H1 (cell line): ENCODE measurements around the gene GPC6. TPM values are rescaled to one million over a fixed set of nuclear protein-coding genes. Genes with fewer than 3 reads are reported as not detected.

Experiments used
- CTCF ChIA-PET: fragments of 300-600 bp; sonication (Branson Sonifier 250); formaldehyde crosslinking; loops from one replicate; lab custom pipeline; 2021; ENCODE audit not compliant: partially characterized antibody; lab: Charles Lee
- POLR2A ChIA-PET: fragments of 300-600 bp; sonication (Branson Sonifier 250); formaldehyde crosslinking; loops from one replicate; lab custom pipeline; 2021; ENCODE audit warnings: inconsistent platforms; ENCODE audit not compliant: partially characterized antibody; lab: Charles Lee
- DNase-seq, 2 experiments: peaks; one replicate each; pipeline versions ENCODE4 v3.0.0 to v3.0.0-alpha.2; 2010 to 2022; ENCODE audit warnings: low spot score in 2 of 2, low read depth in 1 of 2, mixed read lengths in 1 of 2
- FAIRE-seq: peaks from 2 replicates; lab custom pipeline; 2011; peaks lifted over from hg19 to GRCh38; lab: Jason Lieb, UNC
- H2AFZ ChIP-seq: 2 replicates; pipeline ENCODE4 v1.8.1; 2012; ENCODE audit warnings: low read length, inconsistent platforms
- H2AK5ac ChIP-seq: 2 replicates; pipeline ENCODE4 v1.6.1; 2013; ENCODE audit warnings: low read depth, low read length
- H2BK120ac ChIP-seq: replicated peaks from 2 replicates; pipeline ENCODE3; 2013; ENCODE audit warnings: low read depth, low read length, inconsistent platforms
- H2BK12ac ChIP-seq: 2 replicates; pipeline ENCODE4 v1.6.1; 2013; ENCODE audit warnings: low read depth, low read length
- H2BK15ac ChIP-seq: 2 replicates; pipeline ENCODE4 v1.6.1; 2013; ENCODE audit warnings: low read length
- H2BK20ac ChIP-seq: 2 replicates; pipeline ENCODE4 v1.6.1; 2013; ENCODE audit warnings: low read length
- H2BK5ac ChIP-seq: 2 replicates; pipeline ENCODE4 v1.6.1; 2013; ENCODE audit warnings: low read depth, low read length
- H3K14ac ChIP-seq: 2 replicates; pipeline ENCODE4 v1.6.1; 2013; ENCODE audit warnings: inconsistent platforms; ENCODE audit not compliant: insufficient read length
- H3K18ac ChIP-seq: 2 replicates; pipeline ENCODE4 v1.6.1; 2013; ENCODE audit warnings: low read length; ENCODE audit errors: extremely low read depth
- H3K23ac ChIP-seq: 2 replicates; pipeline ENCODE4 v1.6.1; 2013; ENCODE audit warnings: inconsistent platforms; ENCODE audit not compliant: insufficient read length
- H3K23me2 ChIP-seq: 2 replicates; pipeline ENCODE4 v1.6.1; 2013; ENCODE audit warnings: low read depth, low read length
- H3K27ac ChIP-seq: 2 replicates; pipeline ENCODE4 v1.6.1; 2011; ENCODE audit warnings: low read depth, low read length, inconsistent platforms
- H3K27me3 ChIP-seq, 4 experiments: replicated peaks in 1 of 4; 1 replicate in 1 of 4; 2 replicates in 3 of 4; pipeline versions ENCODE4 v1.6.1 to v1.8.1; 2011 to 2013; ENCODE audit warnings: low read length in 3 of 4, mild to moderate bottlenecking in 3 of 4, inconsistent platforms in 2 of 4, mixed read lengths in 2 of 4, moderate library complexity in 1 of 4; ENCODE audit not compliant: control insufficient read depth in 3 of 4, insufficient read depth in 3 of 4; ENCODE audit errors: extremely low read depth in 1 of 4
- H3K36me3 ChIP-seq, 4 experiments: 2 replicates each; pipeline versions ENCODE4 v1.6.1 to v1.8.1; 2011 to 2013; ENCODE audit warnings: mild to moderate bottlenecking in 4 of 4, low read length in 3 of 4, moderate library complexity in 2 of 4, control low read depth in 1 of 4, inconsistent platforms in 1 of 4; ENCODE audit not compliant: insufficient read depth in 4 of 4, control insufficient read depth in 2 of 4
- H3K4ac ChIP-seq: replicated peaks from 2 replicates; pipeline ENCODE3; 2013; ENCODE audit warnings: low read length, low read depth, mixed read lengths, inconsistent platforms; ENCODE audit not compliant: insufficient read length
- H3K4me1 ChIP-seq, 4 experiments: replicated peaks in 1 of 4; 1 replicate in 1 of 4; 2 replicates in 3 of 4; pipeline versions ENCODE4 v1.6.1 to v1.8.1; 2011 to 2013; ENCODE audit warnings: low read length in 3 of 4, inconsistent platforms in 2 of 4, mixed read lengths in 1 of 4; ENCODE audit not compliant: insufficient read depth in 4 of 4, control insufficient read depth in 3 of 4
- H3K4me2 ChIP-seq, 2 experiments: 2 replicates each; pipeline versions ENCODE4 v1.6.1 to v1.8.1; 2011 to 2013; ENCODE audit warnings: low read depth in 2 of 2, low read length in 2 of 2, control low read depth in 1 of 2, inconsistent platforms in 1 of 2, mild to moderate bottlenecking in 1 of 2; ENCODE audit not compliant: insufficient read depth in 1 of 2
- H3K4me3 ChIP-seq, 4 experiments: fragments of 200-600, 300-600 bp in 1 of 4; sonication (generic), shearing (Covaris generic), sonication (Bioruptor Twin) in 1 of 4; 2 replicates each; pipeline versions ENCODE4 v1.5.1 to v1.8.1; 2011 to 2016; ENCODE audit warnings: low read length in 4 of 4, low read depth in 3 of 4, control low read depth in 2 of 4, inconsistent platforms in 2 of 4, mild to moderate bottlenecking in 2 of 4, mixed read lengths in 1 of 4, moderate library complexity in 1 of 4; ENCODE audit not compliant: insufficient read depth in 2 of 4; ENCODE audit errors: extremely low read depth in 1 of 4
- H3K56ac ChIP-seq: replicated peaks from 2 replicates; pipeline ENCODE3; 2013; ENCODE audit warnings: low read depth, mild to moderate bottlenecking, mixed read lengths, low read length, inconsistent platforms; ENCODE audit not compliant: insufficient read length
- H3K79me1 ChIP-seq: 2 replicates; pipeline ENCODE4 v1.6.1; 2013; ENCODE audit warnings: low read depth, low read length, control low read depth
- H3K79me2 ChIP-seq, 2 experiments: 2 replicates each; pipeline versions ENCODE4 v1.6.1 to v1.8.1; 2012 to 2013; ENCODE audit warnings: low read length in 2 of 2, mild to moderate bottlenecking in 2 of 2, inconsistent platforms in 1 of 2; ENCODE audit not compliant: insufficient read depth in 2 of 2, control insufficient read depth in 1 of 2
- H3K9ac ChIP-seq, 4 experiments: replicated peaks in 1 of 4; 1 replicate in 1 of 4; 2 replicates in 3 of 4; pipeline versions ENCODE4 v1.6.1 to v1.8.1; 2011 to 2013; ENCODE audit warnings: low read depth in 3 of 4, low read length in 3 of 4, control low read depth in 2 of 4, mild to moderate bottlenecking in 2 of 4, moderate library complexity in 2 of 4, inconsistent platforms in 1 of 4; ENCODE audit errors: extremely low read depth in 1 of 4
- H3K9me3 ChIP-seq, 2 experiments: 2 replicates each; pipeline versions ENCODE4 v1.6.1 to v1.8.1; 2012 to 2013; ENCODE audit warnings: mild to moderate bottlenecking in 2 of 2, moderate library complexity in 2 of 2, control low read depth in 1 of 2, inconsistent platforms in 1 of 2, low read depth in 1 of 2, low read length in 1 of 2, mixed read lengths in 1 of 2; ENCODE audit not compliant: insufficient read depth in 2 of 2
- H4K20me1 ChIP-seq, 2 experiments: replicated peaks in 1 of 2; 2 replicates each; pipeline versions ENCODE3 to v1.8.1; 2011 to 2013; ENCODE audit warnings: inconsistent platforms in 2 of 2, low read length in 2 of 2, mild to moderate bottlenecking in 1 of 2; ENCODE audit not compliant: insufficient read depth in 2 of 2, control insufficient read depth in 1 of 2
- H4K5ac ChIP-seq: 2 replicates; pipeline ENCODE4 v1.6.1; 2013; ENCODE audit warnings: low read length, low read depth, mixed read lengths, inconsistent platforms; ENCODE audit not compliant: insufficient read length
- H4K8ac ChIP-seq: 2 replicates; pipeline ENCODE4 v1.8.0; 2013; ENCODE audit warnings: mild to moderate bottlenecking, moderate library complexity, low read length, inconsistent platforms; ENCODE audit not compliant: insufficient read depth; ENCODE audit errors: extremely low read depth
- H4K91ac ChIP-seq: replicated peaks from 2 replicates; pipeline ENCODE3; 2013; ENCODE audit warnings: low read length, mixed read lengths, inconsistent platforms; ENCODE audit not compliant: insufficient read length
- BACH1 ChIP-seq: IDR thresholded peaks from 2 replicates; pipeline ENCODE4 v1.6.1; 2012; ENCODE audit warnings: low read length, improper control_type of control experiment
- CHD2 ChIP-seq: IDR thresholded peaks from 2 replicates; pipeline ENCODE4 v1.6.1; 2012; ENCODE audit warnings: low read length, improper control_type of control experiment
- CTCF ChIP-seq, 3 experiments: IDR thresholded peaks; 1 replicate in 2 of 3; 2 replicates in 1 of 3; pipeline versions ENCODE4 v1.5.1 to v1.6.1; 2011; ENCODE audit warnings: low read length in 3 of 3, mild to moderate bottlenecking in 3 of 3, inconsistent platforms in 2 of 3, low read depth in 1 of 3, moderate library complexity in 1 of 3; ENCODE audit not compliant: insufficient read depth in 1 of 3; ENCODE audit errors: control extremely low read depth in 1 of 3
- GTF2F1 ChIP-seq: IDR thresholded peaks from 2 replicates; pipeline ENCODE4 v1.6.1; 2012; ENCODE audit warnings: low read depth, low read length, improper control_type of control experiment, borderline replicate concordance
- JUN ChIP-seq: IDR thresholded peaks from 2 replicates; pipeline ENCODE4 v1.6.1; 2011; ENCODE audit warnings: low read depth, mild to moderate bottlenecking, improper control_type of control experiment, low read length
- JUND ChIP-seq: IDR thresholded peaks from 2 replicates; pipeline ENCODE4 v1.6.1; 2011; ENCODE audit warnings: mild to moderate bottlenecking, improper control_type of control experiment, low read length
- NANOG ChIP-seq: IDR thresholded peaks from 2 replicates; pipeline ENCODE4 v1.6.1; 2011; ENCODE audit warnings: low read length, low read depth, mild to moderate bottlenecking, inconsistent platforms; ENCODE audit not compliant: insufficient read depth, poor library complexity, severe bottlenecking
- POLR2AphosphoS5 ChIP-seq: IDR thresholded peaks from 2 replicates; pipeline ENCODE4 v1.6.1; 2011; ENCODE audit warnings: low read depth, low read length
- POU5F1 ChIP-seq: IDR thresholded peaks from 2 replicates; pipeline ENCODE4 v1.6.1; 2011; ENCODE audit warnings: low read depth, mild to moderate bottlenecking, low read length, moderate library complexity
- SIN3A ChIP-seq, 2 experiments: IDR thresholded peaks in 1 of 2; conservative IDR thresholded peaks in 1 of 2; 2 replicates each; pipeline ENCODE4 v1.6.1; 2011 to 2012; ENCODE audit warnings: low read length in 2 of 2, improper control_type of control experiment in 1 of 2, low read depth in 1 of 2, mild to moderate bottlenecking in 1 of 2
- SP4 ChIP-seq: IDR thresholded peaks from 2 replicates; pipeline ENCODE4 v1.6.1; 2012; ENCODE audit warnings: low read length, inconsistent platforms
- SUZ12 ChIP-seq: fragments of 200-600 bp; sonication (generic); IDR thresholded peaks from 2 replicates; pipeline ENCODE4 v1.6.1; 2012; ENCODE audit warnings: mild to moderate bottlenecking, inconsistent platforms, low read length, moderate library complexity, mixed read lengths
- TAF1 ChIP-seq: IDR thresholded peaks from 2 replicates; pipeline ENCODE4 v1.6.1; 2011; ENCODE audit warnings: mild to moderate bottlenecking, low read depth, low read length
- WGBS, 2 experiments: shearing (Covaris generic) in 1 of 2; methylation state at CpG; one replicate each; pipeline versions ENCODE4 v1.1.6 to v1.1.7; 2013 to 2015; ENCODE audit warnings: low lambda C conversion rate in 2 of 2, mixed read lengths in 2 of 2, inconsistent platforms in 1 of 2, low coverage in 1 of 2, missing lambda C conversion rate in 1 of 2; ENCODE audit not compliant: insufficient replicate concordance in 2 of 2, insufficient coverage in 1 of 2, insufficient read length in 1 of 2; ENCODE audit errors: extremely low coverage in 1 of 2, missing lambda C conversion rate in 1 of 2; 5-methylcytosine and 5-hydroxymethylcytosine counted together
- polyA plus RNA-seq, 7 experiments: library from polyadenylated mRNA; depleted of rRNA in 3 of 7; stranded (reverse) in 5 of 7; unstranded in 2 of 7; fragments of >200 nt in 5 of 7; fragments of 200-250 nt in 2 of 7; gene quantifications; 1 replicate in 5 of 7; 2 replicates in 1 of 7; 4 replicates in 1 of 7; pipeline versions ENCODE4 v1.2.1 to v1.2.3, GENCODE V29; 2011 to 2013; ENCODE audit warnings: missing spikeins in 2 of 7, mixed read lengths in 2 of 7
- total RNA-seq: library from RNA; stranded (reverse); fragmentation: NEBNext Ultra II Directional; extraction: Animal tissue kit (Norgen Biotek cat#: 25700); gene quantifications from 2 replicates; pipeline ENCODE4 v1.2.1, GENCODE V29; 2021

Gene GPC6
- total and polyA plus RNA-seq, 2 of the 8 experiments (the other 6 are each of a cell fraction or from before 2014, with no cell fraction given): 5.4 to 12.0 TPM

- FAIRE-seq (no peak), DNase-seq (no peak)
- no peaks in the 10 kb centered on the region for H3K23me2 ChIP-seq
- no peak overlapping the region for H3K27ac ChIP-seq
- H3K56ac ChIP-seq: no peak overlapping the region
- H3K9ac ChIP-seq: no peak overlapping the region
- no peaks in the 10 kb centered on the region for H4K20me1 ChIP-seq
- H3K4me2 ChIP-seq: no peak overlapping the region
- H3K9me3 ChIP-seq: no peaks in the 10 kb centered on the region
- H2BK20ac ChIP-seq: no peak overlapping the region
- no peak overlapping the region for H4K5ac ChIP-seq
- no peak overlapping the region for H3K18ac ChIP-seq
- H4K91ac ChIP-seq: no peak overlapping the region
- H2BK5ac ChIP-seq: no peak overlapping the region
- no peak overlapping the region for H2AFZ ChIP-seq
- no peaks in the 10 kb centered on the region for H3K27me3 ChIP-seq
- H3K4me3 ChIP-seq: no peak overlapping the region
- POLR2A ChIA-PET: no interaction called here
- no peak overlapping the region for H2AK5ac ChIP-seq
- CTCF ChIA-PET: no interaction called here
- H2BK120ac ChIP-seq: no peak overlapping the region
- no peak overlapping the region for H2BK15ac ChIP-seq
- no peak overlapping the region for H4K8ac ChIP-seq
- no peak overlapping the region for H3K14ac ChIP-seq
- no peaks in the 10 kb centered on the region for H3K36me3 ChIP-seq
- no peak overlapping the region for H3K23ac ChIP-seq
- H2BK12ac ChIP-seq: no peak overlapping the region
- peaks cover 0 to 2% (median 0%) of the 10 kb centered on the region in 4 experiments; a peak in 1 of 7 replicates for H3K4me1 ChIP-seq
- 70% methylated on average over 3 of the region's 3 CpGs; no CpG with 5 or more reads in 1 of the 2 experiments for WGBS, 2 experiments
- peaks cover 0 to 2% of the 10 kb centered on the region in 2 experiments; a peak in 1 of 4 replicates for H3K79me2 ChIP-seq
- no peaks in the 10 kb centered on the region for H3K79me1 ChIP-seq
- H3K4ac ChIP-seq: no peak overlapping the region
- TF ChIP-seq NANOG: no peak
- no peak for TF ChIP-seq CHD2
- TF ChIP-seq BACH1: no peak
- no peak for TF ChIP-seq GTF2F1
- no peak for TF ChIP-seq SUZ12
- TF ChIP-seq JUN: no peak
- TF ChIP-seq CTCF (IDR thresholded peaks at IDR 0.05; ENCODE audit: control extremely low read depth in 1 of 3, insufficient read depth in 1 of 3, low read depth in 1 of 3, low read length in 3 of 3): no peak
- TF ChIP-seq TAF1: no peak
- no peak for TF ChIP-seq POU5F1
- no peak for TF ChIP-seq JUND
- no peak for TF ChIP-seq POLR2AphosphoS5
- TF ChIP-seq SP4: no peak
- no peak for TF ChIP-seq SIN3A (conservative IDR thresholded peaks at IDR 0.05 in 1 of 2, IDR thresholded peaks at IDR 0.05 in 1 of 2; ENCODE audit: low read depth in 1 of 2, low read length in 2 of 2)
These were observed 135.1 kb downstream of the GPC6 start for GRCh38 chr13:93361703-93362102.
